ENCODE measurements around the gene TUBGCP6.

DNA sequence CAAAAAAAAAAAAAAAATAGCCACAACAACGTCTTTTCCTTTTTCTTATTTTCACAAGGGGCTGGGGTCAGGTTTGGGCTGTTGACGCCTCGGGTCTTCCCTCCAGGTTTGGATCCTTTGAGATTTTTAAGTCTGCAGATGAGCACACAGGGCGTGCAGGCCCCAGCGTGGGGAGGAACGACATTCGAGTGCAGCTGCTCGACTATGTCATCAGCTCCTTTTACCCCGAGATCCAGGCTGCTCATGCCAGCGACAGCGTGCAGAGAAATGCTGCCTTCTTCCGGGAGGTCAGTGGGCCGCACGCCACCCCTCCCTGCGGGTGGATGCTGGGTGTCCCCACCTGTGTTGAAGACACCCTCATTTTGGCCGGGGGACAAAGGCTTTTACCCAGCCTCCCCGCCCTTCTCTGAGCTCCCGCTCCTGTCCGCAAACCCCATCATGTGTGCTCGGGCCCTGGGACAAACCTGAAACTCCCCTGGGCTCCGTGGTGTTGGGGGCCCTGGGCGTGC, 36.3 kb downstream of the TUBGCP6 start:
- TF ChIP-seq POLR2AphosphoS5 (IDR thresholded peaks at IDR 0.05) (no peak), POLR2A (IDR thresholded peaks at IDR 0.05) (no peak)
- TF ChIP-seq, protein P1, sequence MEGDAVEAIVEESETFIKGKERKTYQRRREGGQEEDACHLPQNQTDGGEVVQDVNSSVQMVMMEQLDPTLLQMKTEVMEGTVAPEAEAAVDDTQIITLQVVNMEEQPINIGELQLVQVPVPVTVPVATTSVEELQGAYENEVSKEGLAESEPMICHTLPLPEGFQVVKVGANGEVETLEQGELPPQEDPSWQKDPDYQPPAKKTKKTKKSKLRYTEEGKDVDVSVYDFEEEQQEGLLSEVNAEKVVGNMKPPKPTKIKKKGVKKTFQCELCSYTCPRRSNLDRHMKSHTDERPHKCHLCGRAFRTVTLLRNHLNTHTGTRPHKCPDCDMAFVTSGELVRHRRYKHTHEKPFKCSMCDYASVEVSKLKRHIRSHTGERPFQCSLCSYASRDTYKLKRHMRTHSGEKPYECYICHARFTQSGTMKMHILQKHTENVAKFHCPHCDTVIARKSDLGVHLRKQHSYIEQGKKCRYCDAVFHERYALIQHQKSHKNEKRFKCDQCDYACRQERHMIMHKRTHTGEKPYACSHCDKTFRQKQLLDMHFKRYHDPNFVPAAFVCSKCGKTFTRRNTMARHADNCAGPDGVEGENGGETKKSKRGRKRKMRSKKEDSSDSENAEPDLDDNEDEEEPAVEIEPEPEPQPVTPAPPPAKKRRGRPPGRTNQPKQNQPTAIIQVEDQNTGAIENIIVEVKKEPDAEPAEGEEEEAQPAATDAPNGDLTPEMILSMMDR (IDR thresholded peaks at IDR 0.05), result no peak

Data from prostate gland (tissue), 2 donors.